ENCODE measurements around the gene WDR91.
A peak's percentile ranks its signal among the peaks of the same experiment; 100 is the strongest.

Gene WDR91

GRCh38 chr7:135245226-135246190 lies 34.2 kb upstream of the WDR91 start:
- ChIA-PET POLR2A (no interaction called here), CTCF (interaction anchor here (2.3 kb wide), 1 partner anchor 13 kb away, joined by 10 read pairs; no protein-coding TSS in a partner anchor)
- DNase-seq (ENCODE audit: extremely low spot score): no peak
- no peak for TF ChIP-seq CTBP1 (IDR thresholded peaks at IDR 0.05; ENCODE audit: borderline replicate concordance)
- no peak for TF ChIP-seq SUZ12 (IDR thresholded peaks at IDR 0.05)
- no peak for TF ChIP-seq FOXM1 (IDR thresholded peaks at IDR 0.05; ENCODE audit: borderline replicate concordance)
- TF ChIP-seq HDGF (IDR thresholded peaks at IDR 0.05; ENCODE audit: borderline replicate concordance): no peak
- no peak for TF ChIP-seq BHLHE40 (IDR thresholded peaks at IDR 0.05; ENCODE audit: borderline replicate concordance)
- no peak for TF ChIP-seq L3MBTL2 (conservative IDR thresholded peaks at IDR 0.05)
- no peak for TF ChIP-seq NFRKB (IDR thresholded peaks at IDR 0.05)
- no peak for TF ChIP-seq SP1 (IDR thresholded peaks at IDR 0.05)
- no peak for TF ChIP-seq LEF1 (IDR thresholded peaks at IDR 0.05; ENCODE audit: borderline replicate concordance)
- TF ChIP-seq TARDBP (IDR thresholded peaks at IDR 0.05): no peak

GRCh38 chr7:135242096-135242684 lies 30.9 kb upstream of the WDR91 start:
- no peak for TF ChIP-seq ELF4 (IDR thresholded peaks at IDR 0.05)
- TF ChIP-seq L3MBTL2 (conservative IDR thresholded peaks at IDR 0.05): no peak
- ChIA-PET CTCF (no interaction called here), POLR2A (no interaction called here)
- no peak for DNase-seq (ENCODE audit: extremely low spot score)

- DNase-seq (ENCODE audit: extremely low spot score): peak; percentile 8
- TF ChIP-seq ELF4 (IDR thresholded peaks at IDR 0.05): no peak
- TF ChIP-seq LEF1 (IDR thresholded peaks at IDR 0.05; ENCODE audit: borderline replicate concordance): no peak
- TF ChIP-seq SUZ12 (IDR thresholded peaks at IDR 0.05): no peak
- TF ChIP-seq SP1 (IDR thresholded peaks at IDR 0.05): no peak
- no peak for TF ChIP-seq BHLHE40 (IDR thresholded peaks at IDR 0.05; ENCODE audit: borderline replicate concordance)
- no peak for TF ChIP-seq FOXK2 (IDR thresholded peaks at IDR 0.05)
- TF ChIP-seq ZNF384 (IDR thresholded peaks at IDR 0.05): no peak
- no peak for TF ChIP-seq ARNT (IDR thresholded peaks at IDR 0.05)
- POLR2A ChIA-PET: no interaction called here
- CTCF ChIA-PET: no interaction called here
Observed at GRCh38 chr7:135240441-135240840, 29.1 kb upstream of the WDR91 start.

- TF ChIP-seq TARDBP (IDR thresholded peaks at IDR 0.05): no peak
- TF ChIP-seq ELF4 (IDR thresholded peaks at IDR 0.05): no peak
- TF ChIP-seq FOXM1 (IDR thresholded peaks at IDR 0.05; ENCODE audit: borderline replicate concordance): no peak
- TF ChIP-seq LEF1 (IDR thresholded peaks at IDR 0.05; ENCODE audit: borderline replicate concordance): no peak
- no peak for TF ChIP-seq FOXA1 (IDR thresholded peaks at IDR 0.05)
- TF ChIP-seq L3MBTL2 (conservative IDR thresholded peaks at IDR 0.05): no peak
- no peak for TF ChIP-seq NFRKB (IDR thresholded peaks at IDR 0.05)
- TF ChIP-seq SP1 (IDR thresholded peaks at IDR 0.05): no peak
- TF ChIP-seq HDGF (IDR thresholded peaks at IDR 0.05; ENCODE audit: borderline replicate concordance): no peak
- no peak for TF ChIP-seq BHLHE40 (IDR thresholded peaks at IDR 0.05; ENCODE audit: borderline replicate concordance)
- no peak for TF ChIP-seq SUZ12 (IDR thresholded peaks at IDR 0.05)
- no peak for TF ChIP-seq PKNOX1 (IDR thresholded peaks at IDR 0.05)
- no peak for TF ChIP-seq ARNT (IDR thresholded peaks at IDR 0.05)
- TF ChIP-seq CTBP1 (IDR thresholded peaks at IDR 0.05; ENCODE audit: borderline replicate concordance): no peak
- no peak for DNase-seq (ENCODE audit: extremely low spot score)
- ChIA-PET POLR2A (no interaction called here), CTCF (no interaction called here)
Observed at GRCh38 chr7:135239263-135239662, 27.9 kb upstream of the WDR91 start.

GRCh38 chr7:135238112-135238744 lies 26.9 kb upstream of the WDR91 start:
- peak; percentile 86 for DNase-seq (ENCODE audit: extremely low spot score)
- TF ChIP-seq FOXK2 (IDR thresholded peaks at IDR 0.05) (no peak), FOXM1 (IDR thresholded peaks at IDR 0.05; ENCODE audit: borderline replicate concordance) (peak; percentile 44; the same call in 1 of the 2 replicates), TARDBP (IDR thresholded peaks at IDR 0.05) (no peak)
- CTCF ChIA-PET: interaction anchor here (1.4 kb wide), 1 partner anchor 9 kb away, joined by 3 read pairs; no protein-coding TSS in a partner anchor
- POLR2A ChIA-PET: no interaction called here

- POLR2A ChIA-PET: interaction anchor here (1.0 kb wide), 1 partner anchor 66 kb away, joined by 3 read pairs; the partner anchor contains the start of gene CYREN
- no peak for DNase-seq (ENCODE audit: extremely low spot score)
- CTCF ChIA-PET: no interaction called here
- TF ChIP-seq L3MBTL2 (conservative IDR thresholded peaks at IDR 0.05) (no peak), HDGF (IDR thresholded peaks at IDR 0.05; ENCODE audit: borderline replicate concordance) (no peak), LEF1 (IDR thresholded peaks at IDR 0.05; ENCODE audit: borderline replicate concordance) (no peak), FOXK2 (IDR thresholded peaks at IDR 0.05) (no peak), CTBP1 (IDR thresholded peaks at IDR 0.05; ENCODE audit: borderline replicate concordance) (no peak), SUZ12 (IDR thresholded peaks at IDR 0.05) (no peak), PKNOX1 (IDR thresholded peaks at IDR 0.05) (no peak), SP1 (IDR thresholded peaks at IDR 0.05) (no peak), ELF4 (IDR thresholded peaks at IDR 0.05) (no peak), TARDBP (IDR thresholded peaks at IDR 0.05) (no peak), FOXA1 (IDR thresholded peaks at IDR 0.05) (no peak), ZNF384 (IDR thresholded peaks at IDR 0.05) (no peak), FOXM1 (IDR thresholded peaks at IDR 0.05; ENCODE audit: borderline replicate concordance) (no peak), ARNT (IDR thresholded peaks at IDR 0.05) (no peak), NFRKB (IDR thresholded peaks at IDR 0.05) (no peak), BHLHE40 (IDR thresholded peaks at IDR 0.05; ENCODE audit: borderline replicate concordance) (no peak)
Observed at GRCh38 chr7:135236727-135237126, 25.4 kb upstream of the WDR91 start.
